Right cardiac atrium (tissue), 5 donors: ENCODE measurements around the gene ITGAL. TPM values are rescaled to one million over a fixed set of nuclear protein-coding genes. Genes with fewer than 3 reads are reported as not detected.
A peak's percentile ranks its signal among the peaks of the same experiment; 100 is the strongest.

ENCODE experiments used
- ATAC-seq, 2 donors: fragments of 200-7000 bp; cut with Tn5 transposase; one replicate each; pipeline versions ENCODE4 v1.8.0 to v1.9.1; 2020; ENCODE audit warnings: moderate library complexity in 2 of 2, mild to moderate bottlenecking in 1 of 2
- DNase-seq, 3 donors: peaks; one replicate each; pipeline ENCODE4 v3.0.0-alpha.2; 2020
- H3K27ac ChIP-seq: one replicate; pipeline ENCODE4 v1.5.1; 2013; ENCODE audit warnings: mild to moderate bottlenecking, low read length, control low read depth, moderate library complexity
- H3K27me3 ChIP-seq: one replicate; pipeline ENCODE4 v1.6.1; 2013; ENCODE audit not compliant: control insufficient read depth, insufficient read depth
- H3K4me1 ChIP-seq: one replicate; pipeline ENCODE4 v1.6.1; 2013; ENCODE audit warnings: low read length; ENCODE audit not compliant: control insufficient read depth, insufficient read depth
- H3K4me3 ChIP-seq: one replicate; pipeline ENCODE4 v1.5.1; 2013; ENCODE audit warnings: low read length, control low read depth
- H3K9me3 ChIP-seq: one replicate; pipeline ENCODE4 v1.6.1; 2013; ENCODE audit warnings: low read length; ENCODE audit not compliant: control insufficient read depth
- WGBS: extraction: QIAGEN DNeasy Blood & Tissue Kit; methylation state at CpG from one replicate; pipeline ENCODE4 v1.1.7; 2013; 5-methylcytosine and 5-hydroxymethylcytosine counted together
- intact Hi-C, 4 donors: fragments of 100-400 bp; cut with DNase I; formaldehyde crosslinking; loops; one replicate each; pipeline versions ENCODE4 v1.11.0 to v1.14.0; 2022 to 2023
- polyA plus RNA-seq: library from polyadenylated mRNA; stranded (reverse); fragments of 200-250 nt; gene quantifications from one replicate; pipeline ENCODE4 v1.2.3, GENCODE V29; 2013
- total RNA-seq, 4 donors: library from RNA; stranded (reverse); fragmentation: NEBNext Ultra II Directional; extraction: Animal tissue kit (Norgen Biotek cat#: 25700); gene quantifications; one replicate each; pipeline ENCODE4 v1.2.1, GENCODE V29; 2021
- donor health status: healthy with polysubstance abuse.
- donor health status: DM: no; HTN: yes; CAD: no.
- donor health status: DM: no; HTN: no; CAD: no.
- donor health status: DM: no; HTN: yes; CAD: no; lungs with severe emphysema.
- donor health status: DM: yes; HTN: yes; CAD: no.

Gene ITGAL
- total and polyA plus RNA-seq, 5 donors, result 0.61 to 4.8 (median 1.5) TPM

DNA sequence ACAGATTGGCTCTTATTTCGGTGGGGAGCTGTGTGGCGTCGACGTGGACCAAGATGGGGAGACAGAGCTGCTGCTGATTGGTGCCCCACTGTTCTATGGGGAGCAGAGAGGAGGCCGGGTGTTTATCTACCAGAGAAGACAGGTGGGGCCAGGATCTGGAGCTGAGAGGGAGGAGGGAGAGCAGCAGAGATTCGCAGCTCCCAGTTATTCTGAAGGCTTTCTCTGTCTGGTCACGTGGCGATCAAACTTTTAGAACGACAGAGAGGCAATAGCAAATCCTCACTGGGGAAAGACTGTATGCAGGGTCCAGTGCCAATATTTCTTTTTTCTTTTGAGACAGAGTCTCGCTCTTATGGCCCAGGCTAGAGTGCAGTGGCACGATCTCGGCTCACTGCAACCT, 22.2 kb downstream of the ITGAL start:
- Histone ChIP-seq H3K9me3 (no peaks in the 10 kb centered on the region), H3K27ac (no peak overlapping the region), H3K4me3 (no peak overlapping the region), H3K4me1 (no peaks in the 10 kb centered on the region), H3K27me3 (no peaks in the 10 kb centered on the region)
- 63% methylated on average over 12 of the region's 12 CpGs for WGBS
- intact Hi-C loops, result no loop called here
- ATAC-seq, result no peak
- DNase-seq, result no peak

DNA sequence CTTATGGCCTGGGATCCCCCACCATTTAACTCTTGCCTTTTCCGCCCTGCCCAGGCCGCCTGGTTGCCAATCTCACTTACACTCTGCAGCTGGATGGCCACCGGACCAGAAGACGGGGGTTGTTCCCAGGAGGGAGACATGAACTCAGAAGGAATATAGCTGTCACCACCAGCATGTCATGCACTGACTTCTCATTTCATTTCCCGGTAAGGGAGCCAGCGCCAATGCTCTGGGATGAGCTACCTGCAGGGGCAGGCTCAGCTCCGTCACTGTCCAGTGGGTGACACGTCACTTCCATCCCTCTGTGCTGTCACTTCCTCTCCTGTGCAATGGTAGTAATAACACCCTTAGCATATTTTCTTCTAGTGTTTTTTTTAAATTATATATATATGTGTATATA, 26.7 kb downstream of the ITGAL start:
- WGBS, result 57% methylated on average over 8 of the region's 8 CpGs
- ATAC-seq (no peak), DNase-seq (no peak)
- Histone ChIP-seq H3K9me3 (no peaks in the 10 kb centered on the region), H3K4me1 (no peaks in the 10 kb centered on the region), H3K27ac (no peak overlapping the region), H3K4me3 (no peak overlapping the region), H3K27me3 (no peaks in the 10 kb centered on the region)
- intact Hi-C loops, result no loop called here

DNA sequence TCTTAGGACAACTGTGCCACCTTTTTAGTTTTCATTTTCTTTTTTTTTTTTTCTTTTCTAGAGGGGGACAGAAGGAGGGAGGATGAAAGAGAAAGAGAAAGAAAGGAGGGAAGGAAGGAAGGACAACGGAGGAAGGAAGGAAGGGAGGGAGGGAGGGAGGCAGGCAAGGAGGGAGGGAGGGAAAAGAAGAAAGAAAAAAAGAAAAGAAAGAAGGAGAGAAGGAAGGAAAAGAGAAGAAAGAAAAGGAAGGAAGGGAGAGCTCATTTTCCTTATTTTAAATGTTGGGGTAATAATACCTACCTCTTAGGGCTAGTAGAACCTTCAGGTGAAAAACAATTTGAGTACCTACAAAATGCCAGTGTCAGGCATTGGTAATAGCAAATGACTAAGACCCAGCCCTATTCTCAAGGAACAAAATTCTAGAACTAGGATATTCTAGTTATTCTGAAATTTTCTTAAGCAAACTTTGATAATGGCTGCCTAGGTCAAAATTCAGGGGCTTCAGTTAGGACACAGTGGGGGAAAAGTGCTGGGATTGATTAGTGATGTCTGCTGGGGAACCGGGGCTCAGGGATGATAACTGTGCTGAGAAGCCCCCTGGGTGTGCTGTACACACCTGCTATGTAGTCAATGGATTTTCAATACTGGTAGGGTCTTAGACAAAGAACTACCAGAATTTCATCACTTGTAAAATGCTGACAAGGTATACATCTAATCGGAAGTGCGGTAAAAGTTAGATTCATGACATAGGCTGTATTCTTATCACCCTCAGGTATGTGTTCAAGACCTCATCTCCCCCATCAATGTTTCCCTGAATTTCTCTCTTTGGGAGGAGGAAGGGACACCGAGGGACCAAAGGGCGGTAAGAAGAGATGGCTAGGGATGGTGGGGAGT, 31.1 kb downstream of the ITGAL start:
- WGBS, result 74% methylated on average over 6 of the region's 6 CpGs
- ATAC-seq (no peak), DNase-seq (no peak)
- H3K9me3 ChIP-seq, result no peaks in the 10 kb centered on the region
- no peak overlapping the region for H3K4me3 ChIP-seq
- H3K4me1 ChIP-seq, result no peaks in the 10 kb centered on the region
- intact Hi-C loops, result no loop called here
- H3K27ac ChIP-seq, result no peak overlapping the region
- H3K27me3 ChIP-seq, result no peaks in the 10 kb centered on the region

DNA sequence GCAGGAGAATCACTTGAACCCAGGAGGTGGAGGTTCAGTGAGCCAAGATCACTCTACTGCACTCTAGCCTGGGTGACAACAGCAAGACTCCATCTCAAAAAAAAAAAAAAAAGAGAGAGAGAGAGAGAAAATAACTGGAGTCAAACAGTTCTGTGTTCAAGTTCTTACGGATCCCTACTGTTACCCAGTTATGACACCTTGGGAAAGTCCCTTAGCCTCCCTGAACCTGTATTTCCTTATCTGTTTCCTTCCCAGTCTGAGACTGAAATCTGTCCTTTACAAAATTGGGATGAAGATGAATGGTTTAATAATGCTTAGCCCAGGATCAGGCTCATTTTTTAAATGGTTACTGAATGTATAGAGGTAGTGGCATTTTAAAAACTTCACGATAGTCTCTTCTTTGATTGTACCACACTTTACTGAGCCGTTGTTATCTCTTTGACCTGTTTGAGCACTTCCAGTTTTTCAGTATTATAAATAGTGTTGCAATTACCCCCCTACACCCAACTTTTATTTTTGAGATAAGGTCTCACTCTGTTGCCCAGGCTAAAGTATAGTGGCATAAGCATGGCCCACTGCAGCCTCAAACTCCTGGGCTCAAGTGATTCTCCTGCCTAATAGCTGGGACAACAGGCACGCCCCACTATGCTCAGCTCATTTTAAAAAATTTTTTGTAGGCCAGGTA, 36.7 kb downstream of the ITGAL start:
- H3K4me3 ChIP-seq, result no peak overlapping the region
- ATAC-seq (no peak), DNase-seq (no peak)
- 58% methylated on average over 4 of the region's 4 CpGs for WGBS
- H3K4me1 ChIP-seq, result no peaks in the 10 kb centered on the region
- H3K9me3 ChIP-seq, result no peaks in the 10 kb centered on the region
- H3K27me3 ChIP-seq, result no peaks in the 10 kb centered on the region
- intact Hi-C loops, result no loop called here
- no peak overlapping the region for H3K27ac ChIP-seq

DNA sequence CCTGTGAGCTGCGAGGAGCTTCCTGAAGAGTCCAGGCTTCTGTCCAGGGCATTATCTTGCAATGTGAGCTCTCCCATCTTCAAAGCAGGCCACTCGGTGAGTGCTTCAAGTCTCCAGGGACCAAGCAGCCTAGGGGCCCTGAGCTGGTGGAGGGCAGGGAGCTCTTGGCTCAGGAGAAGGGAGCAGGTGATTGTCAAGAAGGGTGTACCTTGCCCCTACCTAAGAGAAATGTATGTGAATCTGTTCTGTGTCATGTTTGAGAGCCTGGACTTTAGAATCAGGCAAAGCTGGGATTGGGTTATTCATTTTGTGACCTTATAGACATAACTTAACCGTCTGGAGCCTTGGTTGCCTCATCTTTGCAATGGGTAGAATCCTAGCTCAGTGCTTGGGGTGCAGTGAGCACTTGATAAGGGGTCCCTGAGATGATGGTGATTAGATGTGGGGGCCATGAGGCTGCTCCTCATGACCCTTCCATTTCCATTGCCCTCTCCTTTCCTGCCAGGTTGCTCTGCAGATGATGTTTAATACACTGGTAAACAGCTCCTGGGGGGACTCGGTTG, 37.9 kb downstream of the ITGAL start:
- DNase-seq, result no peak

DNA sequence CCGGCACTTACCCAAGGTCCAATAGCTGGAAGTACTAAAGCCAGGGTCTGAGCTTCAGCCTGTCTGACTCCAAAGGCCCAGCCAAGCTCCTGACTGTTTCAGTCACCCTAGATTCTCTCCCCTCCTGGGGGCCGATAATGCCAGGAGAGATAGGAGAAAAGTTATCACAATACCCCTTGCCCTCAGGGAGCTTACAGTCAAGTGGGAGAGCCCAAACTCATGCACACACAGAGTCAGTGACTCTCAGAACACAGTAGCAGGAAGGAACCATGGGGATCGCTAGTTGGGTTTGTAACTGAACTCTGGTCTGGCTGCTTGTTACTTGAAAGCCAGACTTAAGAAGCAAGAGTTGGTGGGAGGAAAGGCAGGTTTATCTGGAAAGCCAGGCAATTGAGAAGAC, 39.0 kb downstream of the ITGAL start:
- no peaks in the 10 kb centered on the region for H3K4me1 ChIP-seq
- H3K9me3 ChIP-seq, result no peaks in the 10 kb centered on the region
- intact Hi-C loops, result no loop called here
- no peaks in the 10 kb centered on the region for H3K27me3 ChIP-seq
- no peak overlapping the region for H3K27ac ChIP-seq
- 88% methylated on average over 3 of the region's 3 CpGs for WGBS
- DNase-seq (no peak), ATAC-seq (no peak)
- H3K4me3 ChIP-seq, result no peak overlapping the region

More for the DNA sequence above, 37.9 kb downstream of the ITGAL start:
- no peaks in the 10 kb centered on the region for H3K4me1 ChIP-seq
- H3K4me3 ChIP-seq, result no peak overlapping the region
- H3K27me3 ChIP-seq, result no peaks in the 10 kb centered on the region
- ATAC-seq, result no peak
- intact Hi-C loops, result no loop called here
- H3K27ac ChIP-seq, result no peak overlapping the region
- WGBS, result 59% methylated on average over 4 of the region's 4 CpGs
- H3K9me3 ChIP-seq, result no peaks in the 10 kb centered on the region

DNA sequence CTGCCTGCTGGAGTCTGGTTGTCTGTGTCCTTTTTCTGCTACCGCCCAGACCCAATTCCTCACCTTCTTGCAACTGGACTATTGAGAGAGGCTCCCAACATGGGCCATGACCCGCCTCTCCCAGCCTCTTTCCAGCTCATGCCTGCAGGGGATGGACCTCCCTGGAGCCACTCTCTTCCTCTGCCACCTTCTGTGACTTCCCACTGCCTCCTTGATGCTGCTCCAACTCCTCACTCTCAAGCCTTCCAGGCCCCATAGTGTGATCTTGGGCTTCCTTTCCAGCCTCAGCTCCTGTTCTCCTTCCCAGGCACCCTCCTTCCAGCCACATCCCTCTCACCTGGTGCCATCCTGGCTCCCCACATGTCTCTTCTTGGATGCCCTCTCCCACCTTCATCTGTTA, 42.7 kb downstream of the ITGAL start:
- no peak for ATAC-seq
- intact Hi-C loops, result no loop called here

DNA sequence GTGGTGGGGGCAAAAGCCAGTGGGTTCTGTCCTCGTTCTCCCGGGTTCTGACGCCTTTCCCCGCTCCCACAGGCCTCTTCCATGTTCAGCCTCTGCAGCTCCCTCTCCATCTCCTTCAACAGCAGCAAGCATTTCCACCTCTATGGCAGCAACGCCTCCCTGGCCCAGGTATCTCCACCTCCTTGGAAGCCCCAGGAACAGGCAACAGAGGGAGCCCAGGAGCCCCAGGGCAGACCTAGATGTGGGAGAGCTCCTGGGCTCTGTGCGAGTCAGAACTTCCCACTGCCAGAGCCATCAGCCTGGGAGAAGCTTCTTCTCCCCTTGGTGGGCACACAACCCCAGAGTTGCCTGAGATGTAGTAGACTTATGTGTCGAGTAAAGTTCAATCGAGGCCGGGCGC, 46.0 kb downstream of the ITGAL start:
- peaks cover 2% of the 10 kb centered on the region for H3K4me1 ChIP-seq
- H3K27me3 ChIP-seq, result no peaks in the 10 kb centered on the region
- 90% methylated on average over 10 of the region's 10 CpGs for WGBS
- ATAC-seq, result no peak
- DNase-seq, result peak in 1 of 3 donors; percentile 23
- no peaks in the 10 kb centered on the region for H3K9me3 ChIP-seq
- no peak overlapping the region for H3K4me3 ChIP-seq
- intact Hi-C loops, result no loop called here
- H3K27ac ChIP-seq, result no peak overlapping the region

More for the DNA sequence above, 42.7 kb downstream of the ITGAL start:
- no peak for DNase-seq
- H3K4me3 ChIP-seq, result no peak overlapping the region
- no peaks in the 10 kb centered on the region for H3K4me1 ChIP-seq
- no peaks in the 10 kb centered on the region for H3K9me3 ChIP-seq
- no peaks in the 10 kb centered on the region for H3K27me3 ChIP-seq
- H3K27ac ChIP-seq, result no peak overlapping the region
- 81% methylated on average over 2 of the region's 2 CpGs for WGBS

DNA sequence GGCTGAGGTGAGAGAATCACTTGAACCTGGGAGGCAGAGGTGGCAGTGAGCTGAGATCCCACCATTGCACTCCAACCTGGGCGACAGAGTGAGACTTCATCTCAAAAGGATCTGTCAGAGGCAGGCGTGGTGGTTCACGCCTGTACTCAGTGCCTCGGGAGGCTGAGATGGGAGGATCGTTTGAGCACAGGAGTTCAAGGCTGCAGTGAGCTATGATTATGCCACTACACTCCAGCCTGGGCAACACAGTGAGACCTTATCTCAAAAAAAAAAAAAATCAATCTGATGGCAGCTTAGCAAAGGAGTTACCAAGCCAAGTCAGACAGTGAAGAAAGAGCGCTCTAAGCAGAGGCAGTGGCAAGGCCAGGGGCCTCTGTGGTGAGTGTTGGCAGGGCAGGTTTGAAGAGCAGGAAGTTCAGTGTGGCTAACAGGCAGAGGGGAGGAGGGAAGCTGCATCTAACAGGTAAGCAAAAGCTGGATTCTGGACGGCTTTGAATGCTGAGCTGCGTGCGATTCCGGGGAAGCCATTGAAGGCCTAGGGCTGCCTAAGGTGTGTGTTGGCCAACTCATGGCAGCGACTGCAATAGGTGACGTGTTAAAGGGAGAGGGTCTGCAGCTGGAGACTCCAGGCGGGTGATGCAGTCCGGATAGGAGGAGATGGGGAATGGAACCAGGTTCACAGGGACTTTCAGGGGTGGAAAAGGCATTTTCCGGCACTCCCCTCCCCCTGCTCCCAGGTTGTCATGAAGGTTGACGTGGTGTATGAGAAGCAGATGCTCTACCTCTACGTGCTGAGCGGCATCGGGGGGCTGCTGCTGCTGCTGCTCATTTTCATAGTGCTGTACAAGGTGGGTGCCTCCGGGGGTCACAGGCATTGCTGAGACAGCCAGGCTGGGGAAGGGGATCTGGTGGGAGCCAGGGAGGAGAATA, 46.8 kb downstream of the ITGAL start:
- no peak for ATAC-seq
- H3K9me3 ChIP-seq, result no peaks in the 10 kb centered on the region
- 89% methylated on average over 20 of the region's 20 CpGs for WGBS
- H3K27ac ChIP-seq, result no peak overlapping the region
- peaks cover 2% of the 10 kb centered on the region for H3K4me1 ChIP-seq
- intact Hi-C loops, result loop anchor here in 1 of 4 donors (10.0 kb wide), 1 partner anchor 75 kb away; the partner anchor contains the start of gene SEPHS2
- peak in 1 of 3 donors; percentile 9 for DNase-seq
- H3K27me3 ChIP-seq, result no peaks in the 10 kb centered on the region
- no peak overlapping the region for H3K4me3 ChIP-seq

DNA sequence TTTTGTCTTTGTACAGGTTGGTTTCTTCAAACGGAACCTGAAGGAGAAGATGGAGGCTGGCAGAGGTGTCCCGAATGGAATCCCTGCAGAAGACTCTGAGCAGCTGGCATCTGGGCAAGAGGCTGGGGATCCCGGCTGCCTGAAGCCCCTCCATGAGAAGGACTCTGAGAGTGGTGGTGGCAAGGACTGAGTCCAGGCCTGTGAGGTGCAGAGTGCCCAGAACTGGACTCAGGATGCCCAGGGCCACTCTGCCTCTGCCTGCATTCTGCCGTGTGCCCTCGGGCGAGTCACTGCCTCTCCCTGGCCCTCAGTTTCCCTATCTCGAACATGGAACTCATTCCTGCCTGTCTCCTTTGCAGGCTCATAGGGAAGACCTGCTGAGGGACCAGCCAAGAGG, 48.9 kb downstream of the ITGAL start:
- Histone ChIP-seq H3K4me3 (no peak overlapping the region), H3K27ac (no peak overlapping the region), H3K4me1 (peaks cover 2% of the 10 kb centered on the region), H3K27me3 (no peaks in the 10 kb centered on the region), H3K9me3 (no peaks in the 10 kb centered on the region)
- intact Hi-C loops, result loop anchor here in 1 of 4 donors (10.0 kb wide), 1 partner anchor 77 kb away; the partner anchor contains the start of gene SEPHS2
- WGBS, result 89% methylated on average over 7 of the region's 7 CpGs
- no peak for ATAC-seq
- DNase-seq, result no peak
